ENCODE results near the gene SRGAP3.
A peak's percentile ranks its signal among the peaks of the same experiment; 100 is the strongest.

The SRGAP3 gene

DNA sequence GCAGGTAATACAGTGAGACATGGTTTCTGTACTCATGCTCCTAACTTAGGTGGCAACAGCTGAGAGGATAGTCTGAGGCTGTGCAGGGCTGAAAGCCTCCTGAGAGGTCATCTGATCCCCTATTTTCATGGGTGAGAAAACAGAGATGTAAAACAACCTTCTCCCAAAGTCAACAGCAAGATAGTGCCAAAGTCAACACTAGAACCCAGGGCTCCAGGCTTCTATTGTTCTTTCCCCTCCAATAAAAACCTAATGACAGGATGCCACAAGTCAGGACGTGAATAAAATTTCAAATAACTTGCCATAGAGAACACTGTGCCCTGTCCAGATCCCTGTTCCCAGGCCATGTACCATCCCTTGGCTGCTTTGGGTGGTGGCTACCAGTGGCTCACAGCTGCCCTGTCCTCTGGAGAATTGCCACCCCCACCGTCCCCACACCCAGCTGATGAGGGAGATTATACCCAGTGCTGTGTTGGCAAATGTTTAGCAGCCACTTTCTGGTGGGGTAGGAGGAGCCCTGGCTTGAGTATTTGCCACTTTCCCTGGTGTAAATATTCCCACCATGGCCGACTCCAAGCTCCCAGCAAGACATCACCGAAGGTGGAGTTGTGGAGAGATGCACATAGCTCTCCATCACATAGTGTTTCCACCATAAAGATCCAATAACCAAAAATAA, 54.8 kb downstream of the SRGAP3 start (continued):
- TF ChIP-seq ZSCAN18 (tag by site-specific recombination; IDR thresholded peaks at IDR 0.05) (no peak), ZNF248 (tag by site-specific recombination; IDR thresholded peaks at IDR 0.05) (no peak), ZNF121 (tag by site-specific recombination; IDR thresholded peaks at IDR 0.05) (0 out of 2 replicates have a peak, but pooled peaks have one; percentile 40), ZNF362 (tag by site-specific recombination; IDR thresholded peaks at IDR 0.05) (no peak), PRDM4 (tag by site-specific recombination; IDR thresholded peaks at IDR 0.05) (peak; percentile 93), HOXD13 (CRISPR knock-in tag; IDR thresholded peaks at IDR 0.05; ENCODE audit: borderline replicate concordance) (no peak), PATZ1 (tag by site-specific recombination; IDR thresholded peaks at IDR 0.05) (peak; percentile 51; the same call in 1 of the 2 replicates), ZNF548 (tag by site-specific recombination; IDR thresholded peaks at IDR 0.05) (no peak), ZNF350 (tag by site-specific recombination; IDR thresholded peaks at IDR 0.05) (no peak), ZSCAN16 (tag by site-specific recombination; IDR thresholded peaks at IDR 0.05) (0 out of 2 replicates have a peak, but pooled peaks have one; percentile 50), ZNF510 (tag by site-specific recombination; IDR thresholded peaks at IDR 0.05; ENCODE audit: insufficient replicate concordance) (no peak), ZFP41 (tag by site-specific recombination; IDR thresholded peaks at IDR 0.05; ENCODE audit: borderline replicate concordance) (no peak), TCF7L2 (IDR thresholded peaks at IDR 0.05; ENCODE audit: borderline replicate concordance, low read depth, low read length) (peak; percentile 49; the same call in 1 of the 2 replicates), ZBTB7A (tag by site-specific recombination; IDR thresholded peaks at IDR 0.05; ENCODE audit: low read depth) (no peak), ZBTB48 (tag by site-specific recombination; IDR thresholded peaks at IDR 0.05) (no peak), ZBTB8A (tag by site-specific recombination; IDR thresholded peaks at IDR 0.05) (peak; percentile 87), ZNF549 (tag by site-specific recombination; IDR thresholded peaks at IDR 0.05) (0 out of 2 replicates have a peak, but pooled peaks have one; percentile 45), ZNF341 (tag by site-specific recombination; IDR thresholded peaks at IDR 0.05; ENCODE audit: low read depth) (peak; percentile 31), SALL2 (tag by site-specific recombination; IDR thresholded peaks at IDR 0.05; ENCODE audit: borderline replicate concordance) (no peak), ZNF670 (tag by site-specific recombination; IDR thresholded peaks at IDR 0.05; ENCODE audit: low read depth) (no peak), BCL11B (tag by site-specific recombination; IDR thresholded peaks at IDR 0.05; ENCODE audit: low read depth) (no peak), ZSCAN23 (tag by site-specific recombination; IDR thresholded peaks at IDR 0.05) (0 out of 2 replicates have a peak, but pooled peaks have one; percentile 41), ZNF433 (tag by site-specific recombination; IDR thresholded peaks at IDR 0.05; ENCODE audit: low read depth) (no peak), ZNF366 (tag by site-specific recombination; conservative IDR thresholded peaks at IDR 0.05) (no peak), ZNF211 (tag by site-specific recombination; IDR thresholded peaks at IDR 0.05; ENCODE audit: low read depth) (no peak), ZNF621 (tag by site-specific recombination; IDR thresholded peaks at IDR 0.05) (no peak)
- TF ChIP-seq, protein P1, sequence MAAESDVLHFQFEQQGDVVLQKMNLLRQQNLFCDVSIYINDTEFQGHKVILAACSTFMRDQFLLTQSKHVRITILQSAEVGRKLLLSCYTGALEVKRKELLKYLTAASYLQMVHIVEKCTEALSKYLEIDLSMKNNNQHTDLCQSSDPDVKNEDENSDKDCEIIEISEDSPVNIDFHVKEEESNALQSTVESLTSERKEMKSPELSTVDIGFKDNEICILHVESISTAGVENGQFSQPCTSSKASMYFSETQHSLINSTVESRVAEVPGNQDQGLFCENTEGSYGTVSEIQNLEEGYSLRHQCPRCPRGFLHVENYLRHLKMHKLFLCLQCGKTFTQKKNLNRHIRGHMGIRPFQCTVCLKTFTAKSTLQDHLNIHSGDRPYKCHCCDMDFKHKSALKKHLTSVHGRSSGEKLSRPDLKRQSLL (tag by site-specific recombination; IDR thresholded peaks at IDR 0.05): peak; percentile 86
- TF ChIP-seq, protein P2, sequence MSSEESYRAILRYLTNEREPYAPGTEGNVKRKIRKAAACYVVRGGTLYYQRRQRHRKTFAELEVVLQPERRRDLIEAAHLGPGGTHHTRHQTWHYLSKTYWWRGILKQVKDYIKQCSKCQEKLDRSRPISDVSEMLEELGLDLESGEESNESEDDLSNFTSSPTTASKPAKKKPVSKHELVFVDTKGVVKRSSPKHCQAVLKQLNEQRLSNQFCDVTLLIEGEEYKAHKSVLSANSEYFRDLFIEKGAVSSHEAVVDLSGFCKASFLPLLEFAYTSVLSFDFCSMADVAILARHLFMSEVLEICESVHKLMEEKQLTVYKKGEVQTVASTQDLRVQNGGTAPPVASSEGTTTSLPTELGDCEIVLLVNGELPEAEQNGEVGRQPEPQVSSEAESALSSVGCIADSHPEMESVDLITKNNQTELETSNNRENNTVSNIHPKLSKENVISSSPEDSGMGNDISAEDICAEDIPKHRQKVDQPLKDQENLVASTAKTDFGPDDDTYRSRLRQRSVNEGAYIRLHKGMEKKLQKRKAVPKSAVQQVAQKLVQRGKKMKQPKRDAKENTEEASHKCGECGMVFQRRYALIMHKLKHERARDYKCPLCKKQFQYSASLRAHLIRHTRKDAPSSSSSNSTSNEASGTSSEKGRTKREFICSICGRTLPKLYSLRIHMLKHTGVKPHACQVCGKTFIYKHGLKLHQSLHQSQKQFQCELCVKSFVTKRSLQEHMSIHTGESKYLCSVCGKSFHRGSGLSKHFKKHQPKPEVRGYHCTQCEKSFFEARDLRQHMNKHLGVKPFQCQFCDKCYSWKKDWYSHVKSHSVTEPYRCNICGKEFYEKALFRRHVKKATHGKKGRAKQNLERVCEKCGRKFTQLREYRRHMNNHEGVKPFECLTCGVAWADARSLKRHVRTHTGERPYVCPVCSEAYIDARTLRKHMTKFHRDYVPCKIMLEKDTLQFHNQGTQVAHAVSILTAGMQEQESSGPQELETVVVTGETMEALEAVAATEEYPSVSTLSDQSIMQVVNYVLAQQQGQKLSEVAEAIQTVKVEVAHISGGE (tag by site-specific recombination; conservative IDR thresholded peaks at IDR 0.05; ENCODE audit: low read depth): no peak
